Common myeloid progenitor, CD34-positive (primary cell): ENCODE measurements around the gene PRKAR2A.

Source experiments
- CTCF ChIA-PET: fragments of 350-600 bp; sonication (Branson Sonifier 250); formaldehyde crosslinking; loops from one replicate; lab custom pipeline; 2021; ENCODE audit warnings: antibody characterized with exemption; lab: Charles Lee
- POLR2A ChIA-PET: fragments of 350-600 bp; sonication (Branson Sonifier 250); formaldehyde crosslinking; loops from one replicate; lab custom pipeline; 2021; ENCODE audit warnings: antibody characterized with exemption; lab: Charles Lee
- DNase-seq, 3 donors: peaks; one replicate each; pipeline versions ENCODE4 v3.0.0 to v3.0.0-alpha.2; 2013
- H3K27ac ChIP-seq, 2 experiments: 1 replicate in 1 of 2; 2 replicates in 1 of 2; pipeline ENCODE4 v1.7.0; 2013; ENCODE audit warnings: inconsistent platforms in 2 of 2, low read length in 2 of 2, mild to moderate bottlenecking in 2 of 2, low read depth in 1 of 2, moderate library complexity in 1 of 2; ENCODE audit not compliant: severe bottlenecking in 2 of 2, insufficient read depth in 1 of 2, poor library complexity in 1 of 2
- H3K27me3 ChIP-seq, 5 experiments: replicated peaks in 2 of 5; 1 replicate in 3 of 5; 2 replicates in 2 of 5; pipeline versions ENCODE4 v1.6.1 to v1.7.0; 2013; ENCODE audit warnings: low read length in 4 of 5, mild to moderate bottlenecking in 2 of 5, moderate library complexity in 2 of 5, inconsistent platforms in 1 of 5; ENCODE audit not compliant: insufficient read depth in 5 of 5, control insufficient read depth in 4 of 5
- H3K36me3 ChIP-seq, 4 experiments: 1 replicate in 2 of 4; 2 replicates in 2 of 4; pipeline versions ENCODE4 v1.6.1 to v1.7.0; 2013; ENCODE audit warnings: low read length in 3 of 4, control low read depth in 1 of 4, mild to moderate bottlenecking in 1 of 4; ENCODE audit not compliant: control insufficient read depth in 4 of 4, insufficient read depth in 4 of 4
- H3K4me1 ChIP-seq, 4 experiments: 1 replicate in 3 of 4; 2 replicates in 1 of 4; pipeline versions ENCODE4 v1.6.1 to v1.7.1; 2013; ENCODE audit warnings: low read length in 3 of 4, mild to moderate bottlenecking in 3 of 4, control low read depth in 1 of 4, inconsistent platforms in 1 of 4, moderate library complexity in 1 of 4; ENCODE audit not compliant: control insufficient read depth in 4 of 4, insufficient read depth in 4 of 4; ENCODE audit errors: control extremely low read depth in 1 of 4
- H3K4me3 ChIP-seq, 7 experiments: 1 replicate in 4 of 7; 2 replicates in 3 of 7; pipeline versions ENCODE4 v1.5.1 to v1.7.0; 2013; ENCODE audit warnings: mild to moderate bottlenecking in 7 of 7, low read length in 6 of 7, moderate library complexity in 6 of 7, inconsistent platforms in 2 of 7, low read depth in 2 of 7, control low read depth in 1 of 7; ENCODE audit not compliant: insufficient read depth in 4 of 7, control insufficient read depth in 1 of 7; ENCODE audit errors: extremely low read depth in 1 of 7
- H3K9me3 ChIP-seq, 5 experiments: 1 replicate in 4 of 5; 2 replicates in 1 of 5; pipeline versions ENCODE4 v1.6.1 to v1.7.1; 2013; ENCODE audit warnings: low read length in 4 of 5, mild to moderate bottlenecking in 2 of 5, inconsistent platforms in 1 of 5, low read depth in 1 of 5, moderate library complexity in 1 of 5; ENCODE audit not compliant: control insufficient read depth in 4 of 5, insufficient read depth in 2 of 5; ENCODE audit errors: control extremely low read depth in 1 of 5
- WGBS: methylation state at CpG from one replicate; pipeline ENCODE4 v1.1.5; 2013; ENCODE audit not compliant: insufficient coverage; 5-methylcytosine and 5-hydroxymethylcytosine counted together

The PRKAR2A gene

DNA sequence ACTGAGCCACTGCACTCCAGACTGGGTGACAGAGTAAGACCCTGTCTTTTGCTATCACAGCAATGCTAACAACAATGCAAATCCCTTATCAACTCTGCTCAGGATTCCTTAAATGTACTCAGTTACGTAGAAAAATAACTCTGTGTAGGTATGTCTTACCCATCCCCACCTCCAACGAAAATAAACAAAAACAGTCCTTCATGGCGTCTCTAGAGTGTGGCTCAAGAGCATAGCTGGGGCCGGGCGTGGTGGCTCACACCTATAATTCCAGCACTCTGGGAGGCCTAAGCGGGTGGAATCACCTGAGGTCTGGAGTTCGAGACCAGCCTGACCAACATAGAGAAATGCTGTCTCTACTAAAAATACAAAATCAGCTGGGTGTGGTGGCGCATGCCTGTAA lies 148.8 kb downstream of the PRKAR2A start:
- no peak overlapping the region for H3K27ac ChIP-seq
- 97% methylated on average over 5 of the region's 8 CpGs for WGBS
- H3K27me3 ChIP-seq = no peaks in the 10 kb centered on the region
- DNase-seq = no peak
- no peak overlapping the region for H3K4me3 ChIP-seq
- H3K36me3 ChIP-seq = peaks cover 10 to 68% (median 50%) of the 10 kb centered on the region in 4 experiments
- ChIA-PET POLR2A (no interaction called here), CTCF (interaction anchor here (0.7 to 2.4 kb wide), 8 partner anchors 9 to 164 kb away, joined by 3 to 7 read pairs (median 3); partner anchors contain the start of gene NCKIPSD)
- H3K9me3 ChIP-seq = no peaks in the 10 kb centered on the region
- H3K4me1 ChIP-seq = no peaks in the 10 kb centered on the region

DNA sequence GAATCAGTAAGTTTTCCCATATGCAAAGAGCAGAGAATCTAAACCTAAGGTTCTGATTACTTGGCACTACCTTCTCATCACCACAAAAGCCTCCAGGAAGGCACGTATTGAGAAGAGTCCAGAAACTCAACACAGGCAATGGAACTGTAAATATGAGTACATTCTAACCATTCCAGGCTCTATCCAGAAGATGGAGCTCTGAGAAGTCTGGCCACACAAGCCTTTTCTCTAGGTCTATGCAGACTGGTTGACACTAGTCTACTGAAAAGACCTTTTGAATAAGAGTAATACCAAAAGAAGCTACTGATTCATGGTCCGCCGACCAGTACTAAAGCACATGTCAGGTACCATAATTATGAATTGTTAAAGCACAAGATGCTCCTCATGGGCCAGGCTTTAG lies 149.7 kb downstream of the PRKAR2A start:
- CTCF ChIA-PET = interaction anchor here (0.6 to 2.4 kb wide), 8 partner anchors 8 to 618 kb away, joined by 3 to 7 read pairs (median 3); no protein-coding TSS in a partner anchor
- Histone ChIP-seq H3K4me3 (no peak overlapping the region), H3K27ac (no peak overlapping the region), H3K27me3 (no peaks in the 10 kb centered on the region), H3K36me3 (peaks cover 14 to 76% (median 57%) of the 10 kb centered on the region in 4 experiments), H3K4me1 (no peaks in the 10 kb centered on the region), H3K9me3 (no peaks in the 10 kb centered on the region)
- WGBS = 96% methylated on average over 3 of the region's 3 CpGs
- POLR2A ChIA-PET = no interaction called here
- DNase-seq = no peak

DNA sequence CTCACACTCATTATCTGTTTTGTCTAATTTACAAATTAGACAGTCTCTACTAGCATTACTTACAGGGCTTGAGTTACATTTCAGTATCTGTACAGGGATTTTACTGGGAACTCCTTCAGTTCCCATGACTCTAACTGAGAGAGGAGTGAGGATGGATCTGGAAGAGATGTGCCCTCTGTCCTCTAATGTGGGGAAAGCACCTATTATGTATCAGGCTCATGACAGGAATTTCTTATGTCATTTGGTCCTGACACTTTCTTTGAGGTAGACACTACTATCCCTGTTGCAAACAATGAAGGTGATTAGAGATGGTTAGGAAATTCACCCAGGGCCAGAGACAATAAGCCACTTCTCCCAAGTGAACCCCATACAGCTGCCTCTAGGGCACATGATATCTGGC lies 151.1 kb downstream of the PRKAR2A start:
- CTCF ChIA-PET = interaction anchor here (1.3 kb wide), 1 partner anchor 10 kb away, joined by 3 read pairs; no protein-coding TSS in a partner anchor
- H3K9me3 ChIP-seq = no peaks in the 10 kb centered on the region
- H3K27ac ChIP-seq = no peak overlapping the region
- no peak overlapping the region for H3K4me3 ChIP-seq
- POLR2A ChIA-PET = no interaction called here
- peaks cover 19 to 80% (median 67%) of the 10 kb centered on the region in 4 experiments for H3K36me3 ChIP-seq
- DNase-seq = no peak
- H3K27me3 ChIP-seq = no peaks in the 10 kb centered on the region
- no peaks in the 10 kb centered on the region for H3K4me1 ChIP-seq
